GM12878 (cell line): ENCODE results near the gene KRT34. TPM values are rescaled to one million over a fixed set of nuclear protein-coding genes. Genes with fewer than 3 reads are reported as not detected.

Source experiments
- ATAC-seq: fragments of 200-7000 bp; cut with Tn5 transposase; 3 replicates; pipeline ENCODE4 v1.9.1; 2020; ENCODE audit warnings: mild to moderate bottlenecking, moderate library complexity
- BruUV-seq: library from RNA; stranded (reverse); fragments of 400-500 nt; replicated peaks from 2 replicates; lab custom pipeline; 2021; lab: Mats Ljungman, UMichigan
- CTCF ChIA-PET: fragments of 300-600 bp; sonication (Branson Sonifier 250); formaldehyde crosslinking; extraction: SDS; loops from one replicate; lab custom pipeline; 2021; ENCODE audit warnings: inconsistent platforms; lab: Yijun Ruan, JAX
- POLR2A ChIA-PET: fragments of 350-600 bp; formaldehyde crosslinking; extraction: SDS; loops from one replicate; lab custom pipeline; 2021; ENCODE audit warnings: inconsistent platforms; lab: Charles Lee
- RAD21 ChIA-PET: fragments of 300-600 bp; sonication (Branson Sonifier 250); formaldehyde crosslinking; loops from one replicate; lab custom pipeline; 2023; ENCODE audit warnings: antibody characterized with exemption; ENCODE audit not compliant: unreplicated experiment; lab: Charles Lee
- SMC1A ChIA-PET: fragments of 300-600 bp; sonication (Branson Sonifier 250); formaldehyde crosslinking; loops from one replicate; lab custom pipeline; 2023; ENCODE audit not compliant: unreplicated experiment, uncharacterized antibody; lab: Charles Lee
- DNase-seq: peaks from one replicate; pipeline ENCODE4 v3.0.0-alpha.2; 2011; ENCODE audit warnings: low read depth, low spot score
- FAIRE-seq: peaks from 3 replicates; lab custom pipeline; 2011; peaks lifted over from hg19 to GRCh38; lab: Jason Lieb, UNC
- H2AFZ ChIP-seq: 2 replicates; pipeline ENCODE4 v1.6.0; 2011; ENCODE audit warnings: low read depth, low read length, control low read depth; ENCODE audit not compliant: control insufficient read depth
- H3K27ac ChIP-seq: 2 replicates; pipeline ENCODE4 v1.5.1; 2011; ENCODE audit warnings: control low read depth; ENCODE audit not compliant: control insufficient read depth, insufficient read depth
- H3K27me3 ChIP-seq, 2 experiments: replicated peaks in 1 of 2; 2 replicates each; pipeline versions ENCODE4 v1.6.0 to v1.6.1; 2011; ENCODE audit warnings: low read length in 1 of 2; ENCODE audit not compliant: control insufficient read depth in 2 of 2, insufficient read depth in 2 of 2
- H3K36me3 ChIP-seq, 2 experiments: 2 replicates each; pipeline ENCODE4 v1.5.1; 2011; ENCODE audit warnings: low read length in 1 of 2; ENCODE audit not compliant: control insufficient read depth in 2 of 2, insufficient read depth in 2 of 2
- H3K4me1 ChIP-seq: 2 replicates; pipeline ENCODE4 v1.6.1; 2011; ENCODE audit warnings: mild to moderate bottlenecking, low read length, moderate library complexity, mixed read lengths; ENCODE audit not compliant: control insufficient read depth, insufficient read depth
- H3K4me2 ChIP-seq: 2 replicates; pipeline ENCODE4 v1.6.0; 2011; ENCODE audit warnings: control low read depth; ENCODE audit not compliant: control insufficient read depth, insufficient read depth
- H3K4me3 ChIP-seq: fragments of 200-600 bp; sonication (generic); 2 replicates; pipeline ENCODE4 v1.5.1; 2016
- H3K79me2 ChIP-seq: 2 replicates; pipeline ENCODE4 v1.6.0; 2011; ENCODE audit warnings: low read length; ENCODE audit not compliant: control insufficient read depth, insufficient read depth
- H3K9ac ChIP-seq: 2 replicates; pipeline ENCODE4 v1.8.0; 2011; ENCODE audit warnings: low read length, control low read depth, mixed read lengths; ENCODE audit not compliant: control insufficient read depth, insufficient read depth
- H3K9me3 ChIP-seq: replicated peaks from 3 replicates; pipeline ENCODE4 v1.5.1; 2011; ENCODE audit warnings: mild to moderate bottlenecking, low read length; ENCODE audit not compliant: control insufficient read depth, insufficient read depth
- H4K20me1 ChIP-seq: 2 replicates; pipeline ENCODE4 v1.6.0; 2011; ENCODE audit not compliant: control insufficient read depth, insufficient read depth
- ATF7 ChIP-seq: fragments of 450-650 bp; IDR thresholded peaks from 2 replicates; pipeline ENCODE4 v1.6.1; 2016; ENCODE audit warnings: low read depth, mild to moderate bottlenecking
- BMI1 ChIP-seq: fragments of 450-650 bp; IDR thresholded peaks from 2 replicates; pipeline ENCODE4 v1.6.1; 2016; ENCODE audit warnings: mild to moderate bottlenecking, moderate library complexity, borderline replicate concordance
- CBFB ChIP-seq: IDR thresholded peaks from 2 replicates; pipeline ENCODE4 v1.6.1; 2016; ENCODE audit warnings: antibody characterized with exemption, low read depth
- HDGF ChIP-seq: fragments of 450-650 bp; IDR thresholded peaks from 2 replicates; pipeline ENCODE4 v1.6.1; 2016; ENCODE audit warnings: antibody characterized with exemption
- MXI1 ChIP-seq: fragments of 150-350 bp; IDR thresholded peaks from 2 replicates; pipeline ENCODE4 v1.6.1; 2011; ENCODE audit warnings: low read depth, mild to moderate bottlenecking, inconsistent platforms, low read length, improper control_type of control experiment
- RB1 ChIP-seq: fragments of 450-650 bp; formaldehyde crosslinking; IDR thresholded peaks from 2 replicates; pipeline ENCODE4 v1.6.1; 2017; ENCODE audit warnings: mild to moderate bottlenecking, borderline replicate concordance
- RFX5 ChIP-seq: IDR thresholded peaks from 2 replicates; pipeline ENCODE4 v1.6.1; 2011; ENCODE audit warnings: low read depth, low read length, improper control_type of control experiment
- SP1 ChIP-seq: IDR thresholded peaks from one replicate; pipeline ENCODE4 v1.6.1; 2011; ENCODE audit warnings: low read depth, low read length
- TBL1XR1 ChIP-seq: IDR thresholded peaks from 2 replicates; pipeline ENCODE4 v1.6.1; 2012; ENCODE audit warnings: low read depth, low read length, improper control_type of control experiment
- TCF7 ChIP-seq: IDR thresholded peaks from 2 replicates; pipeline ENCODE4 v1.6.1; 2014; ENCODE audit warnings: antibody characterized with exemption, borderline replicate concordance
- ZNF217 ChIP-seq: fragments of 450-650 bp; IDR thresholded peaks from 2 replicates; pipeline ENCODE4 v1.6.1; 2017; ENCODE audit warnings: antibody characterized with exemption, mild to moderate bottlenecking
- WGBS: methylation state at CpG from one replicate; pipeline ENCODE4 v1.1.6; 2016; ENCODE audit warnings: low lambda C conversion rate; ENCODE audit not compliant: insufficient replicate concordance, insufficient coverage; ENCODE audit errors: missing lambda C conversion rate; 5-methylcytosine and 5-hydroxymethylcytosine counted together
- in situ Hi-C: fragments of 300-500 bp; cut with MboI; formaldehyde crosslinking; loops from 9 replicates; pipeline ENCODE4 v1.14.3; 2018; ENCODE audit warnings: mixed read lengths
- intact Hi-C: fragments of 100-400 bp; cut with micrococcal nuclease; formaldehyde crosslinking; loops from one replicate; pipeline ENCODE4 v1.14.2; 2022; ENCODE audit not compliant: unreplicated experiment
- polyA plus RNA-seq, 11 experiments: library from polyadenylated mRNA; depleted of rRNA in 4 of 11; unstranded in 6 of 11; stranded (reverse) in 5 of 11; fragments of >200 nt; fragmentation: Nextera tagmentation in 4 of 11; fragmentation: Illumina TruSeq in 1 of 11; extraction: Ambion mirVana in 4 of 11; extraction: Trizol in 1 of 11; gene quantifications; 1 replicate in 1 of 11; 2 replicates in 10 of 11; pipeline versions ENCODE4 v1.2.1 to v1.2.3, GENCODE V29; 2011 to 2016; ENCODE audit warnings: inconsistent platforms in 2 of 11, missing spikeins in 2 of 11, low read depth in 1 of 11
- total RNA-seq, 4 experiments: library from RNA; depleted of rRNA in 3 of 4; stranded (reverse); fragments of >200 nt in 3 of 4; fragmentation: Illumina TruSeq in 1 of 4; extraction: Trizol in 1 of 4; gene quantifications; 2 replicates each; pipeline versions ENCODE4 v1.2.1 to v1.2.3, GENCODE V29; 2013 to 2021
- TF ChIP-seq, protein P1 (sequence below): IDR thresholded peaks from 2 replicates; pipeline ENCODE4 v1.6.1; 2012; ENCODE audit warnings: low read length, inconsistent platforms
- TF ChIP-seq, protein P2 (sequence below): IDR thresholded peaks from 2 replicates; pipeline ENCODE4 v1.6.1; 2012; ENCODE audit warnings: low read depth, low read length, improper control_type of control experiment
- TF ChIP-seq, protein P3 (sequence below): fragments of 450-650 bp; IDR thresholded peaks from 2 replicates; pipeline ENCODE4 v1.6.1; 2017; ENCODE audit warnings: low read depth, mild to moderate bottlenecking, moderate library complexity
- TF ChIP-seq, protein P4 (sequence below): fragments of 450-650 bp; IDR thresholded peaks from 2 replicates; pipeline ENCODE4 v1.6.1; 2014; ENCODE audit warnings: mild to moderate bottlenecking
- TF ChIP-seq, protein P5 (sequence below): fragments of 450-650 bp; IDR thresholded peaks from 2 replicates; pipeline ENCODE4 v1.6.1; 2016; ENCODE audit warnings: mild to moderate bottlenecking
- TF ChIP-seq, protein P6 (sequence below): fragments of 450-650 bp; formaldehyde crosslinking; IDR thresholded peaks from 2 replicates; pipeline ENCODE4 v1.4.0; 2020; ENCODE audit warnings: mild to moderate bottlenecking, moderate library complexity

The KRT34 gene
- total and polyA plus RNA-seq, 10 of the 15 experiments (the other 5 are each of a cell fraction or from before 2014, with no cell fraction given) = not detected

DNA sequence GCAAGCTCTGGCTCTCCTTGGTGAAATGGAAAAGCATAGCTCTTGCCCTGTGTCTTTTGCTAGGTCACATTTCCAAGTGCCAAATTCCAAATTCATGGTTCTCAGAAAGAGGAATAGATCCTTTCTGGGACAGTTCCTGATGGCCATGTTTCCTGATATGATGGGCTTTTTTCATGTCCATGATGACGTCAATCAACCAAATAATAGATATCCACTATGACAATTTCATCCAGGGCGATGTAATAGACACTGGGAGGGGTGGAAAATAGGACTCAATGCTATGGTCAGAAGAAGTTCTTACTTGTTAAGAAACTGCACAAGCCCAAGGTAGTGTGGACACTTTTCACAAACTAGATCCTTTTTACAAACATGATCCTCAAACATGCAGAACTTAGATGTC lies 30.9 kb downstream of the KRT34 start:
- Histone ChIP-seq H3K27ac (no peak overlapping the region), H3K4me3 (no peak overlapping the region), H3K9me3 (no peaks in the 10 kb centered on the region; the same call in 2 of the 3 replicates), H3K36me3 (no peaks in the 10 kb centered on the region), H3K9ac (no peak overlapping the region), H3K27me3 (no peaks in the 10 kb centered on the region; a peak in 1 of 4 replicates), H3K79me2 (no peaks in the 10 kb centered on the region), H3K4me2 (no peak overlapping the region), H2AFZ (no peak overlapping the region), H3K4me1 (no peaks in the 10 kb centered on the region), H4K20me1 (no peaks in the 10 kb centered on the region)
- DNase-seq (no peak), FAIRE-seq (no peak), ATAC-seq (no peak)
- ChIA-PET RAD21 (no interaction called here), POLR2A (no interaction called here), SMC1A (interaction anchor here (0.6 kb wide), 1 partner anchor 69 kb away, joined by 3 read pairs; no protein-coding TSS in a partner anchor), CTCF (no interaction called here)
- in situ Hi-C loops (no loop called here), intact Hi-C loops (no loop called here)
- 15% methylated on average over 2 of the region's 2 CpGs for WGBS
- no TSS peak for BruUV-seq
- TF ChIP-seq, protein P1, sequence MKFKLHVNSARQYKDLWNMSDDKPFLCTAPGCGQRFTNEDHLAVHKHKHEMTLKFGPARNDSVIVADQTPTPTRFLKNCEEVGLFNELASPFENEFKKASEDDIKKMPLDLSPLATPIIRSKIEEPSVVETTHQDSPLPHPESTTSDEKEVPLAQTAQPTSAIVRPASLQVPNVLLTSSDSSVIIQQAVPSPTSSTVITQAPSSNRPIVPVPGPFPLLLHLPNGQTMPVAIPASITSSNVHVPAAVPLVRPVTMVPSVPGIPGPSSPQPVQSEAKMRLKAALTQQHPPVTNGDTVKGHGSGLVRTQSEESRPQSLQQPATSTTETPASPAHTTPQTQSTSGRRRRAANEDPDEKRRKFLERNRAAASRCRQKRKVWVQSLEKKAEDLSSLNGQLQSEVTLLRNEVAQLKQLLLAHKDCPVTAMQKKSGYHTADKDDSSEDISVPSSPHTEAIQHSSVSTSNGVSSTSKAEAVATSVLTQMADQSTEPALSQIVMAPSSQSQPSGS = no peak
- TF ChIP-seq ATF7 (no peak), ZNF217 (no peak), TBL1XR1 (no peak), CBFB (no peak), MXI1 (no peak), RFX5 (no peak), HDGF (no peak), TCF7 (no peak), SP1 (no peak), RB1 (no peak), BMI1 (no peak)
- TF ChIP-seq, protein P2, sequence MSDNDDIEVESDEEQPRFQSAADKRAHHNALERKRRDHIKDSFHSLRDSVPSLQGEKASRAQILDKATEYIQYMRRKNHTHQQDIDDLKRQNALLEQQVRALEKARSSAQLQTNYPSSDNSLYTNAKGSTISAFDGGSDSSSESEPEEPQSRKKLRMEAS = no peak
- TF ChIP-seq, protein P3, sequence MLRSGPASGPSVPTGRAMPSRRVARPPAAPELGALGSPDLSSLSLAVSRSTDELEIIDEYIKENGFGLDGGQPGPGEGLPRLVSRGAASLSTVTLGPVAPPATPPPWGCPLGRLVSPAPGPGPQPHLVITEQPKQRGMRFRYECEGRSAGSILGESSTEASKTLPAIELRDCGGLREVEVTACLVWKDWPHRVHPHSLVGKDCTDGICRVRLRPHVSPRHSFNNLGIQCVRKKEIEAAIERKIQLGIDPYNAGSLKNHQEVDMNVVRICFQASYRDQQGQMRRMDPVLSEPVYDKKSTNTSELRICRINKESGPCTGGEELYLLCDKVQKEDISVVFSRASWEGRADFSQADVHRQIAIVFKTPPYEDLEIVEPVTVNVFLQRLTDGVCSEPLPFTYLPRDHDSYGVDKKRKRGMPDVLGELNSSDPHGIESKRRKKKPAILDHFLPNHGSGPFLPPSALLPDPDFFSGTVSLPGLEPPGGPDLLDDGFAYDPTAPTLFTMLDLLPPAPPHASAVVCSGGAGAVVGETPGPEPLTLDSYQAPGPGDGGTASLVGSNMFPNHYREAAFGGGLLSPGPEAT = no peak
- TF ChIP-seq, protein P4, sequence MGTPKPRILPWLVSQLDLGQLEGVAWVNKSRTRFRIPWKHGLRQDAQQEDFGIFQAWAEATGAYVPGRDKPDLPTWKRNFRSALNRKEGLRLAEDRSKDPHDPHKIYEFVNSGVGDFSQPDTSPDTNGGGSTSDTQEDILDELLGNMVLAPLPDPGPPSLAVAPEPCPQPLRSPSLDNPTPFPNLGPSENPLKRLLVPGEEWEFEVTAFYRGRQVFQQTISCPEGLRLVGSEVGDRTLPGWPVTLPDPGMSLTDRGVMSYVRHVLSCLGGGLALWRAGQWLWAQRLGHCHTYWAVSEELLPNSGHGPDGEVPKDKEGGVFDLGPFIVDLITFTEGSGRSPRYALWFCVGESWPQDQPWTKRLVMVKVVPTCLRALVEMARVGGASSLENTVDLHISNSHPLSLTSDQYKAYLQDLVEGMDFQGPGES = no peak
- TF ChIP-seq, protein P5, sequence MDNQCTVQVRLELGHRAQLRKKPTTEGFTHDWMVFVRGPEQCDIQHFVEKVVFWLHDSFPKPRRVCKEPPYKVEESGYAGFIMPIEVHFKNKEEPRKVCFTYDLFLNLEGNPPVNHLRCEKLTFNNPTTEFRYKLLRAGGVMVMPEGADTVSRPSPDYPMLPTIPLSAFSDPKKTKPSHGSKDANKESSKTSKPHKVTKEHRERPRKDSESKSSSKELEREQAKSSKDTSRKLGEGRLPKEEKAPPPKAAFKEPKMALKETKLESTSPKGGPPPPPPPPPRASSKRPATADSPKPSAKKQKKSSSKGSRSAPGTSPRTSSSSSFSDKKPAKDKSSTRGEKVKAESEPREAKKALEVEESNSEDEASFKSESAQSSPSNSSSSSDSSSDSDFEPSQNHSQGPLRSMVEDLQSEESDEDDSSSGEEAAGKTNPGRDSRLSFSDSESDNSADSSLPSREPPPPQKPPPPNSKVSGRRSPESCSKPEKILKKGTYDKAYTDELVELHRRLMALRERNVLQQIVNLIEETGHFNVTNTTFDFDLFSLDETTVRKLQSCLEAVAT = no peak
- TF ChIP-seq, protein P6, sequence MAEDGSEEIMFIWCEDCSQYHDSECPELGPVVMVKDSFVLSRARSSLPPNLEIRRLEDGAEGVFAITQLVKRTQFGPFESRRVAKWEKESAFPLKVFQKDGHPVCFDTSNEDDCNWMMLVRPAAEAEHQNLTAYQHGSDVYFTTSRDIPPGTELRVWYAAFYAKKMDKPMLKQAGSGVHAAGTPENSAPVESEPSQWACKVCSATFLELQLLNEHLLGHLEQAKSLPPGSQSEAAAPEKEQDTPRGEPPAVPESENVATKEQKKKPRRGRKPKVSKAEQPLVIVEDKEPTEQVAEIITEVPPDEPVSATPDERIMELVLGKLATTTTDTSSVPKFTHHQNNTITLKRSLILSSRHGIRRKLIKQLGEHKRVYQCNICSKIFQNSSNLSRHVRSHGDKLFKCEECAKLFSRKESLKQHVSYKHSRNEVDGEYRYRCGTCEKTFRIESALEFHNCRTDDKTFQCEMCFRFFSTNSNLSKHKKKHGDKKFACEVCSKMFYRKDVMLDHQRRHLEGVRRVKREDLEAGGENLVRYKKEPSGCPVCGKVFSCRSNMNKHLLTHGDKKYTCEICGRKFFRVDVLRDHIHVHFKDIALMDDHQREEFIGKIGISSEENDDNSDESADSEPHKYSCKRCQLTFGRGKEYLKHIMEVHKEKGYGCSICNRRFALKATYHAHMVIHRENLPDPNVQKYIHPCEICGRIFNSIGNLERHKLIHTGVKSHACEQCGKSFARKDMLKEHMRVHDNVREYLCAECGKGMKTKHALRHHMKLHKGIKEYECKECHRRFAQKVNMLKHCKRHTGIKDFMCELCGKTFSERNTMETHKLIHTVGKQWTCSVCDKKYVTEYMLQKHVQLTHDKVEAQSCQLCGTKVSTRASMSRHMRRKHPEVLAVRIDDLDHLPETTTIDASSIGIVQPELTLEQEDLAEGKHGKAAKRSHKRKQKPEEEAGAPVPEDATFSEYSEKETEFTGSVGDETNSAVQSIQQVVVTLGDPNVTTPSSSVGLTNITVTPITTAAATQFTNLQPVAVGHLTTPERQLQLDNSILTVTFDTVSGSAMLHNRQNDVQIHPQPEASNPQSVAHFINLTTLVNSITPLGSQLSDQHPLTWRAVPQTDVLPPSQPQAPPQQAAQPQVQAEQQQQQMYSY (CRISPR knock-in tag) = no peak
